OCI-LY7 (cell line): ENCODE data around the gene NPAP1. TPM values are rescaled to one million over a fixed set of nuclear protein-coding genes. Genes with fewer than 3 reads are reported as not detected.

Source experiments
- Bru-seq: library from RNA; stranded (reverse); fragments of 400-500 nt; gene quantifications from one replicate; lab custom pipeline; 2021; lab: Mats Ljungman, UMichigan
- BruChase-seq, 2 experiments: library from RNA; stranded (reverse); fragments of 400-500 nt; gene quantifications; one replicate each; lab custom pipeline; 2021; lab: Mats Ljungman, UMichigan
- BruUV-seq: library from RNA; stranded (reverse); fragments of 400-500 nt; replicated peaks from 2 replicates; lab custom pipeline; 2021; lab: Mats Ljungman, UMichigan
- CTCF ChIA-PET: fragments of 300-600 bp; sonication (Branson Sonifier 250); formaldehyde crosslinking; loops from one replicate; lab custom pipeline; 2022; ENCODE audit warnings: antibody characterized with exemption; ENCODE audit not compliant: unreplicated experiment; lab: Charles Lee
- POLR2A ChIA-PET: fragments of 300-600 bp; sonication (Branson Sonifier 250); formaldehyde crosslinking; loops from one replicate; lab custom pipeline; 2022; ENCODE audit warnings: antibody characterized with exemption; lab: Charles Lee
- DNase-seq: peaks from one replicate; pipeline ENCODE4 v3.0.0-alpha.2; 2015; ENCODE audit warnings: low spot score
- H2AFZ ChIP-seq: fragments of 200-600 bp; sonication (generic), shearing (Covaris generic); 2 replicates; pipeline ENCODE4 v1.6.1; 2014; ENCODE audit warnings: mild to moderate bottlenecking, antibody characterized with exemption, low read length, moderate library complexity
- H3K27ac ChIP-seq: fragments of 200-600 bp; sonication (generic); 2 replicates; pipeline ENCODE4 v1.5.1; 2014; ENCODE audit warnings: mixed run types, low read depth, mild to moderate bottlenecking, moderate library complexity, low read length, inconsistent platforms; ENCODE audit not compliant: poor library complexity, severe bottlenecking
- H3K36me3 ChIP-seq: fragments of 200-600 bp; sonication (generic); 2 replicates; pipeline ENCODE4 v1.6.1; 2014; ENCODE audit warnings: mild to moderate bottlenecking, antibody characterized with exemption, low read length, moderate library complexity, mixed read lengths; ENCODE audit not compliant: insufficient read depth
- H3K4me1 ChIP-seq: fragments of 200-600 bp; sonication (generic); 2 replicates; pipeline ENCODE4 v1.5.1; 2014; ENCODE audit warnings: mild to moderate bottlenecking, low read length; ENCODE audit not compliant: insufficient read depth, poor library complexity, severe bottlenecking
- H3K4me2 ChIP-seq: fragments of 200-600 bp; sonication (generic); 2 replicates; pipeline ENCODE4 v1.6.1; 2014; ENCODE audit warnings: mild to moderate bottlenecking, low read length
- H3K4me3 ChIP-seq: fragments of 200-600 bp; sonication (generic); 2 replicates; pipeline ENCODE4 v1.5.1; 2014; ENCODE audit warnings: mild to moderate bottlenecking, low read depth, low read length; ENCODE audit not compliant: poor library complexity, severe bottlenecking
- H3K79me2 ChIP-seq: fragments of 200-600 bp; sonication (generic); 2 replicates; pipeline ENCODE4 v1.6.1; 2016; ENCODE audit warnings: low read depth, mild to moderate bottlenecking, low read length, moderate library complexity, mixed read lengths; ENCODE audit not compliant: insufficient read depth
- H3K9me2 ChIP-seq: fragments of 200-600 bp; sonication (generic); 2 replicates; pipeline ENCODE4 v1.6.1; 2016; ENCODE audit warnings: mild to moderate bottlenecking, low read length, mixed read lengths; ENCODE audit not compliant: insufficient read depth
- H3K9me3 ChIP-seq: fragments of 200-600 bp; sonication (generic); 2 replicates; pipeline ENCODE4 v1.6.1; 2014; ENCODE audit warnings: mild to moderate bottlenecking, mixed run types, low read length, mixed read lengths
- H4K20me1 ChIP-seq: fragments of 200-600 bp; sonication (generic); 2 replicates; pipeline ENCODE4 v1.6.1; 2014; ENCODE audit warnings: mild to moderate bottlenecking, antibody characterized with exemption, low read length, moderate library complexity, mixed read lengths; ENCODE audit not compliant: insufficient read depth
- EZH2phosphoT487 ChIP-seq: fragments of 200-600 bp; sonication (generic); IDR thresholded peaks from 2 replicates; pipeline ENCODE4 v1.6.1; 2018; ENCODE audit warnings: low read depth, borderline replicate concordance, mild to moderate bottlenecking, mixed run types, antibody characterized with exemption, low read length, moderate library complexity, mixed read lengths
- intact Hi-C: fragments of 100-400 bp; cut with micrococcal nuclease; formaldehyde crosslinking; loops from one replicate; pipeline ENCODE4 v1.10.0; 2022; ENCODE audit not compliant: unreplicated experiment
- long read RNA-seq: library from polyadenylated mRNA; stranded (forward); transcript quantifications from one replicate; pipeline ENCODE4 v2.0.0, GENCODE V29; 2022
- total RNA-seq, 2 experiments: library from RNA; depleted of rRNA in 1 of 2; stranded (reverse); fragments of >200 nt in 1 of 2; shearing (Covaris generic) in 1 of 2; gene quantifications; 2 replicates each; pipeline ENCODE4 v1.2.3, GENCODE V29; 2014 to 2022
- TF ChIP-seq, protein P1 (sequence below): fragments of 200-600 bp; sonication (generic); conservative IDR thresholded peaks from 2 replicates; pipeline ENCODE4 v1.5.1; 2014; ENCODE audit warnings: mild to moderate bottlenecking, antibody characterized with exemption, low read length, moderate library complexity, mixed read lengths

The NPAP1 gene
- not detected in 2 replicates for total RNA-seq (2014; rRNA removed; shearing (Covaris generic))
- total RNA-seq (2022), result not detected in 2 replicates
- Bru-seq, nascent RNA, result not detected
- BruChase-seq, experiment 1, labeled RNA remaining after a 6-hour chase, result not detected
- not detected for BruChase-seq, experiment 2, labeled RNA remaining after a 2-hour chase
- long read RNA-seq, result 0 reads

DNA sequence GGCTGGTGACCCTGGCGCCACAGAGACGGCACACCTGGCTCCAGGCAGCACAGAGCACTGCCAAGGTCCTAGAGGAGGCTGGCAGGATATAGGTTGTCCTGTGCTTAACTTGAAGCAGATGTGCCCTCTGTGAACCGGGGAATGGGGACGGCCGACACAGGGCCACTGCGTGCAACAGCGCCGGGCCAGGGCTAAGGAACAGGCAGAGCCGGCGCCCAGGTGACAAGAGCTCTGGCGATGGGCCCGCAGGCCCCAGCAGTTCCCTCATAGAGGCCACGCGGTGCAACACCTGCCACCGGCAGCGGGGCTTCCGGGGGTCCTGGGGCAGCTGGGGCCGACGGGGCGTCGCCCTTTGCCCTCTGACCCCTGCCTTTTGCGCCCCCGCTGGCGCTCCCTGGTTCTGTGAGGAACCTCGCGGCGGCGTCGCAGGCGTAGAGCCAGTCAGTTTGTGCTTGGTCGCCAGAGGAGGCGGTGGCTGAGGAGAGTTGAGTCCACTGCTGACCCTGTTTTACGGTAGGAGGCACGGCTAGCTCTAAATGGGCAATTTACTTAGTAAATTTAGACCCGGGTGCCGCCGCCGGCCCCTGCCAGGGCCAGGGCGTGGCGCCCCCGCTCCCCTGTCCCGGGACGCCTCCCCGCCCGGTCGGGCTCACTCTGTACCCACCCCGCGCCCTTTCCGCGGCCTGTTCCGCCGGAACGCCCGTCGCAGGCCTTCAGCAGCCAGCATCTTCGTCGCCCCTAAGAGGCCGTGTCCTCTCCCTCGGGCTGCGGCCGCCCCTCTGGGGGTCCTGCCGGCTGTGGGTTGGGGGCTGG, at the start of gene NPAP1:
Gene NPAP1, plus strand, starts transcription at position 444 of the 813 bp plus-strand sequence. Its CDS starts 93 bp downstream, at position 537.
- no peaks in the 10 kb centered on the region for H3K9me3 ChIP-seq

GRCh38 chr15:24627443-24627842, 48.1 kb upstream of the NPAP1 start:
- no peak overlapping the region for H3K4me2 ChIP-seq
- no peaks in the 10 kb centered on the region for H3K9me2 ChIP-seq
- DNase-seq, result no peak
- H3K36me3 ChIP-seq, result no peaks in the 10 kb centered on the region
- no peaks in the 10 kb centered on the region for H4K20me1 ChIP-seq
- no TSS peak for BruUV-seq
- H3K4me1 ChIP-seq, result no peaks in the 10 kb centered on the region
- no peaks in the 10 kb centered on the region for H3K79me2 ChIP-seq
- H3K4me3 ChIP-seq, result no peak overlapping the region
- intact Hi-C loops, result no loop called here
- ChIA-PET POLR2A (interaction anchor here (0.6 kb wide), 1 partner anchor 30 kb away, joined by 8 read pairs; no protein-coding TSS in a partner anchor), CTCF (no interaction called here)
- no peak overlapping the region for H3K27ac ChIP-seq
- TF ChIP-seq, protein P1, sequence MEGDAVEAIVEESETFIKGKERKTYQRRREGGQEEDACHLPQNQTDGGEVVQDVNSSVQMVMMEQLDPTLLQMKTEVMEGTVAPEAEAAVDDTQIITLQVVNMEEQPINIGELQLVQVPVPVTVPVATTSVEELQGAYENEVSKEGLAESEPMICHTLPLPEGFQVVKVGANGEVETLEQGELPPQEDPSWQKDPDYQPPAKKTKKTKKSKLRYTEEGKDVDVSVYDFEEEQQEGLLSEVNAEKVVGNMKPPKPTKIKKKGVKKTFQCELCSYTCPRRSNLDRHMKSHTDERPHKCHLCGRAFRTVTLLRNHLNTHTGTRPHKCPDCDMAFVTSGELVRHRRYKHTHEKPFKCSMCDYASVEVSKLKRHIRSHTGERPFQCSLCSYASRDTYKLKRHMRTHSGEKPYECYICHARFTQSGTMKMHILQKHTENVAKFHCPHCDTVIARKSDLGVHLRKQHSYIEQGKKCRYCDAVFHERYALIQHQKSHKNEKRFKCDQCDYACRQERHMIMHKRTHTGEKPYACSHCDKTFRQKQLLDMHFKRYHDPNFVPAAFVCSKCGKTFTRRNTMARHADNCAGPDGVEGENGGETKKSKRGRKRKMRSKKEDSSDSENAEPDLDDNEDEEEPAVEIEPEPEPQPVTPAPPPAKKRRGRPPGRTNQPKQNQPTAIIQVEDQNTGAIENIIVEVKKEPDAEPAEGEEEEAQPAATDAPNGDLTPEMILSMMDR, result no peak
- TF ChIP-seq EZH2phosphoT487, result no peak
- 0 out of 2 replicates have a peak, but pooled peaks cover 3% of the 10 kb centered on the region for H3K9me3 ChIP-seq
- H2AFZ ChIP-seq, result no peak overlapping the region

More for the DNA sequence above, at the start of gene NPAP1:
- Histone ChIP-seq H3K4me1 (no peaks in the 10 kb centered on the region), H3K27ac (no peak within 1 kb of the TSS), H3K4me3 (no peak within 1 kb of the TSS), H3K4me2 (no peak within 1 kb of the TSS), H3K9me2 (no peaks in the 10 kb centered on the region), H2AFZ (no peak within 1 kb of the TSS), H3K79me2 (no peaks in the 10 kb centered on the region), H3K36me3 (no peaks in the 10 kb centered on the region), H4K20me1 (no peaks in the 10 kb centered on the region)
- TF ChIP-seq, protein P1, result no peak
- TF ChIP-seq EZH2phosphoT487, result no peak
- DNase-seq, result no peak
- no TSS peak for BruUV-seq
- intact Hi-C loops, result no loop called here
- ChIA-PET POLR2A (no interaction called here), CTCF (no interaction called here)
